Sigmoid colon (tissue), 7 donors: ENCODE results near the gene RPL36A. TPM values are rescaled to one million over a fixed set of nuclear protein-coding genes. Genes with fewer than 3 reads are reported as not detected.

ENCODE experiments used
- DNase-seq: peaks from one replicate; pipeline ENCODE4 v3.0.0-alpha.2; 2019
- H3K27ac ChIP-seq, 4 donors: fragments of 200-600 bp; sonication (generic); one replicate each; pipeline ENCODE4 v1.5.1; 2016 to 2019; ENCODE audit warnings: mild to moderate bottlenecking in 1 of 4
- H3K27me3 ChIP-seq, 3 donors: fragments of 200-600 bp; sonication (generic); one replicate each; pipeline ENCODE4 v1.5.1; 2019; ENCODE audit warnings: mild to moderate bottlenecking in 1 of 3
- H3K36me3 ChIP-seq, 4 donors: fragments of 200-600 bp; sonication (generic); one replicate each; pipeline ENCODE4 v1.5.1; 2016 to 2019
- H3K4me1 ChIP-seq, 4 donors: fragments of 200-600 bp; sonication (generic); one replicate each; pipeline ENCODE4 v1.5.1; 2017 to 2019
- H3K4me3 ChIP-seq, 4 donors: fragments of 200-600 bp; sonication (generic); one replicate each; pipeline ENCODE4 v1.5.1; 2017 to 2019; ENCODE audit warnings: mild to moderate bottlenecking in 2 of 4, moderate library complexity in 1 of 4
- H3K9me3 ChIP-seq, 4 donors: fragments of 200-600 bp in 3 of 4; sonication (generic) in 3 of 4; one replicate each; pipeline versions ENCODE4 v1.5.1 to v1.6.1; 2013 to 2019
- CTCF ChIP-seq, 4 experiments: fragments of 450-650 bp in 3 of 4; fragments of 200-600 bp in 1 of 4; IDR thresholded peaks; one replicate each; pipeline ENCODE4 v1.5.1; 2016 to 2019; ENCODE audit warnings: antibody characterized with exemption in 4 of 4, mild to moderate bottlenecking in 3 of 4, moderate library complexity in 2 of 4
- EP300 ChIP-seq, 4 donors: sonication (generic); formaldehyde crosslinking; IDR thresholded peaks; one replicate each; pipeline ENCODE4 v1.6.1; 2017; ENCODE audit warnings: antibody characterized with exemption in 4 of 4
- POLR2A ChIP-seq, 2 donors: fragments of 450-650 bp; IDR thresholded peaks; one replicate each; pipeline ENCODE4 v1.6.1; 2016; ENCODE audit warnings: antibody characterized with exemption in 2 of 2, mild to moderate bottlenecking in 2 of 2, moderate library complexity in 2 of 2
- POLR2AphosphoS5 ChIP-seq, 4 donors: sonication (generic); formaldehyde crosslinking; IDR thresholded peaks; one replicate each; pipeline ENCODE4 v1.6.1; 2017; ENCODE audit warnings: antibody characterized with exemption in 4 of 4
- WGBS, 2 donors: extraction: QIAGEN DNeasy Blood & Tissue Kit; methylation state at CpG; one replicate each; pipeline ENCODE4 v1.1.7; 2013; 5-methylcytosine and 5-hydroxymethylcytosine counted together
- intact Hi-C: fragments of 100-400 bp; cut with DNase I; formaldehyde crosslinking; loops from one replicate; pipeline ENCODE4 v1.15.1; 2023
- polyA plus RNA-seq, 3 donors: library from polyadenylated mRNA; stranded (reverse); fragments of 200-250 nt; gene quantifications; one replicate each; pipeline ENCODE4 v1.2.3, GENCODE V29; 2013
- total RNA-seq, 4 donors: library from RNA; depleted of rRNA; stranded (reverse); fragments of >200 nt; gene quantifications; one replicate each; pipeline ENCODE4 v1.1.0, GENCODE V29; 2016
- donor health status: healthy with polysubstance abuse.
- donor health status: Bipolar disorder and iron deficiency.
- donor health status: healthy.

Gene RPL36A
- total and polyA plus RNA-seq, 7 donors: 753 to 3,258 (median 1,854) TPM

GRCh38 chrX:101383679-101384205 is 7.1 kb upstream of the RPL36A start:
- WGBS, 2 donors: 38 to 73% methylated on average over 4 of the region's 4 CpGs

GRCh38 chrX:101385026-101385684 is 5.7 kb upstream of the RPL36A start:
- TF ChIP-seq CTCF (IDR thresholded peaks at IDR 0.05): no peak
- no peak for TF ChIP-seq EP300 (IDR thresholded peaks at IDR 0.05)
- TF ChIP-seq POLR2AphosphoS5 (IDR thresholded peaks at IDR 0.05): no peak
- TF ChIP-seq POLR2A (IDR thresholded peaks at IDR 0.05): no peak
- Histone ChIP-seq H3K9me3 (no peaks in the 10 kb centered on the region), H3K4me1 (no peaks in the 10 kb centered on the region), H3K27me3 (no peaks in the 10 kb centered on the region), H3K36me3 (no peaks in the 10 kb centered on the region), H3K27ac (no peak overlapping the region), H3K4me3 (peak overlapping the region in 1 of 4 donors; percentile 11)
- 76 to 82% methylated on average over 7 of the region's 7 CpGs for WGBS, 2 donors
- intact Hi-C loops: no loop called here
- DNase-seq: no peak

More at GRCh38 chrX:101383679-101384205, 7.1 kb upstream of the RPL36A start:
- DNase-seq: no peak
- Histone ChIP-seq H3K4me1 (no peaks in the 10 kb centered on the region), H3K4me3 (no peak overlapping the region), H3K27ac (no peak overlapping the region), H3K36me3 (no peaks in the 10 kb centered on the region), H3K27me3 (no peaks in the 10 kb centered on the region), H3K9me3 (no peaks in the 10 kb centered on the region)
- intact Hi-C loops: no loop called here
- TF ChIP-seq EP300 (IDR thresholded peaks at IDR 0.05) (no peak), POLR2AphosphoS5 (IDR thresholded peaks at IDR 0.05) (no peak), CTCF (IDR thresholded peaks at IDR 0.05) (no peak), POLR2A (IDR thresholded peaks at IDR 0.05) (no peak)

- Histone ChIP-seq H3K9me3 (no peaks in the 10 kb centered on the region), H3K27me3 (no peaks in the 10 kb centered on the region), H3K36me3 (no peaks in the 10 kb centered on the region), H3K27ac (no peak within 1 kb of the TSS), H3K4me1 (no peaks in the 10 kb centered on the region), H3K4me3 (peak within 1 kb of the TSS in 1 of 4 donors; percentile 11)
- 55 to 83% methylated on average over 9 of the region's 9 CpGs for WGBS, 2 donors
- intact Hi-C loops: no loop called here
- TF ChIP-seq POLR2AphosphoS5 (IDR thresholded peaks at IDR 0.05): no peak
- TF ChIP-seq CTCF (IDR thresholded peaks at IDR 0.05): no peak
- TF ChIP-seq EP300 (IDR thresholded peaks at IDR 0.05): no peak
- no peak for DNase-seq
These were observed 4.8 kb upstream of the RPL36A start, which contains the start of gene BTK for GRCh38 chrX:101385795-101386541. Gene BTK (minus strand): TSS chrX:101386191. CDS start chrX:101375284, 10,907 bp downstream.

GRCh38 chrX:101386542-101386885 is 4.3 kb upstream of the RPL36A start:
- no peak for DNase-seq
- WGBS, 2 donors: 60 to 87% methylated on average over 6 of the region's 6 CpGs
- Histone ChIP-seq H3K9me3 (no peaks in the 10 kb centered on the region), H3K27me3 (no peaks in the 10 kb centered on the region), H3K4me1 (peaks cover 0 to 1% (median 0%) of the 10 kb centered on the region in 4 donors), H3K36me3 (no peaks in the 10 kb centered on the region), H3K27ac (no peak overlapping the region), H3K4me3 (no peak overlapping the region)
- TF ChIP-seq CTCF (IDR thresholded peaks at IDR 0.05) (no peak), EP300 (IDR thresholded peaks at IDR 0.05) (no peak), POLR2A (IDR thresholded peaks at IDR 0.05) (no peak), POLR2AphosphoS5 (IDR thresholded peaks at IDR 0.05) (no peak)
- intact Hi-C loops: no loop called here
